LNCaP clone FGC (cell line): Measurements from ENCODE around the gene CTLA4.

Experiments used
- DNase-seq: peaks from one replicate; pipeline ENCODE4 v3.0.0-alpha.2; 2011; ENCODE audit warnings: low read depth
- H3K4me3 ChIP-seq: 2 replicates; pipeline ENCODE4 v1.5.1; 2011; ENCODE audit warnings: mild to moderate bottlenecking, low read depth, low read length, control low read depth
- TF ChIP-seq, protein P1 (sequence below): IDR thresholded peaks from 2 replicates; pipeline ENCODE4 v1.5.1; 2012; ENCODE audit warnings: mild to moderate bottlenecking; ENCODE audit not compliant: control insufficient read depth, insufficient read depth; ENCODE audit errors: extremely low read depth

The CTLA4 gene

DNA sequence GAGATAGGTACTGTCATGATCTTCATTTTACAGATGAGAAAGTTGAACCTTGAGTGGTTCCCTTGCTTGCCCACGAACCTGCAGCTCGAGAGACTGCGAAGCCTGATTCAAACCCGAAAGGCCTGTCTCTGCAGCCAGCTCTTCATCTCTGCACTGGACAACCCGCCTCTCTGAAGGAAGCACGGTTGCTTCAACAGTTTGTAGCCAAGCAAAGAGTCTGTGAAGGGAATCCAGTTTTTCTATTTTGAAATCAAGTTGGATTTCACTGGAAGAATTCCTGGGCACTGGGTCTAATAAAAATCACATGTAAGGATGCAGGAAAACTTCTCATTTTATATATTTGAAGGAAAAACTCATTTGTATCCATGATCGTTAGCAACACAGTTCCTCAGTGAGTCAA, 47.7 kb downstream of the CTLA4 start:
- TF ChIP-seq, protein P1, sequence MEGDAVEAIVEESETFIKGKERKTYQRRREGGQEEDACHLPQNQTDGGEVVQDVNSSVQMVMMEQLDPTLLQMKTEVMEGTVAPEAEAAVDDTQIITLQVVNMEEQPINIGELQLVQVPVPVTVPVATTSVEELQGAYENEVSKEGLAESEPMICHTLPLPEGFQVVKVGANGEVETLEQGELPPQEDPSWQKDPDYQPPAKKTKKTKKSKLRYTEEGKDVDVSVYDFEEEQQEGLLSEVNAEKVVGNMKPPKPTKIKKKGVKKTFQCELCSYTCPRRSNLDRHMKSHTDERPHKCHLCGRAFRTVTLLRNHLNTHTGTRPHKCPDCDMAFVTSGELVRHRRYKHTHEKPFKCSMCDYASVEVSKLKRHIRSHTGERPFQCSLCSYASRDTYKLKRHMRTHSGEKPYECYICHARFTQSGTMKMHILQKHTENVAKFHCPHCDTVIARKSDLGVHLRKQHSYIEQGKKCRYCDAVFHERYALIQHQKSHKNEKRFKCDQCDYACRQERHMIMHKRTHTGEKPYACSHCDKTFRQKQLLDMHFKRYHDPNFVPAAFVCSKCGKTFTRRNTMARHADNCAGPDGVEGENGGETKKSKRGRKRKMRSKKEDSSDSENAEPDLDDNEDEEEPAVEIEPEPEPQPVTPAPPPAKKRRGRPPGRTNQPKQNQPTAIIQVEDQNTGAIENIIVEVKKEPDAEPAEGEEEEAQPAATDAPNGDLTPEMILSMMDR: no peak
- DNase-seq: no peak
- no peak overlapping the region for H3K4me3 ChIP-seq

DNA sequence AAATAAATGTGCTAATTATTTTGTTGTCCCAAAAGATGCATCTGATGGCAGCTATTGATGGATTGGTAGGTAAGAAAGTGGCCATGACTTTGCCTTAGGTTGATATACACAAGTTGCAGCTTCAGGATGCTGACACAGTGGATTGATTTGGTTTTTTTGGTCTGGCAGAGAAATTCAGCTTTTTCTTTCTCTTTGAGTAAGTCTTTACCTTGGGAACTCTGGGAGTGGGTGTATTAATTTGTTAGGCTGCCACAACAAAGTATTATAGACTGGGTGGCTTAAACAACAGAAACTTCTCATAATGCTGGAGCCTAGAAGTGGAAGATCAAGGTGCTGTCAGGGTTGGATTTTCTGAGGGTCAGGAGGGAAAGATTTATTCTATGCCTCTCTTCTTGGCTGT, 49.2 kb downstream of the CTLA4 start:
- TF ChIP-seq, protein P1: no peak
- H3K4me3 ChIP-seq: no peak overlapping the region
- DNase-seq: no peak

DNA sequence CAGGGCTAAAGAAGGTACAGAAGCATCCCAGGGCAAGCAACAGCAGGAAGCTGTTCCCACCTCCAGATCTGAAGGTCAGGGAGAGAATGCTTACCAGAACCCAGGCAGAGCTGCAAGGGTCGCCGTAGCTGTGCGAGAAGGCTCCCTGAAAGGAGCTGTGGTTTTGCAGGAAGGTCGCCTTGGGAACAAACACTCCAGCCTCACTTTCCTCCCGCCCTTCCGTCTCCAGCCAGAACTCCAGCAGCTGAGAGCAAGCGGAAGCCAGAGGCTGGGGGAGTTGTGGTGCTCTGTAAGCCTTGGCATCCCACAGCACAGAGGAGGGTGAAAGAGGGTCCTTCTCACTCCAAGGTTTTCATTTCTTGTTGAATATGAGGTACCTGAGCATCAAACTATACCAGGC, 50.7 kb downstream of the CTLA4 start:
- TF ChIP-seq, protein P1: no peak
- no peak overlapping the region for H3K4me3 ChIP-seq

DNA sequence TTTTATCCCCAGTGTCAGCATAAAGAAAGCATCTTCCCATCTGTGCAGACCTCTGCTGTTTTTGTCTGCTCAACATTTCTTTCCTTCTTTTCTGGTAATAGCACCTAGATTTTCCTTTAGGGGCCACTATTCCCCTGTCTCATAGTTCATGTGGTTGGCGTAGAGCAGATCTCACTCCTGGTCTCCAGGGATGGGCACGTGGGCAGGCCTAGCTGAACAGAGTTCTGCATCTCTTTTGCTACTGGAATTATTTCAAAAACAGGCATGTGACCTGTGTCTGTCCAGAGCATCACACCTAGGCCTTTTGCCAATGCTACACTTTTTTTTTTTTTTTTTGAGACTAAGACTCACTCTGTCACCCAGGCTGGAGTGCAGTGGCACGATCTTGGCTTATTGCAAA, 51.3 kb downstream of the CTLA4 start:
- no peak for DNase-seq
- H3K4me3 ChIP-seq: no peak overlapping the region
- TF ChIP-seq, protein P1: no peak

More for the DNA sequence above, 50.7 kb downstream of the CTLA4 start:
- no peak for DNase-seq
